ENCODE measurements around the gene C1QTNF12. TPM values are rescaled to one million over a fixed set of nuclear protein-coding genes. Genes with fewer than 3 reads are reported as not detected.

The C1QTNF12 gene, protein sequence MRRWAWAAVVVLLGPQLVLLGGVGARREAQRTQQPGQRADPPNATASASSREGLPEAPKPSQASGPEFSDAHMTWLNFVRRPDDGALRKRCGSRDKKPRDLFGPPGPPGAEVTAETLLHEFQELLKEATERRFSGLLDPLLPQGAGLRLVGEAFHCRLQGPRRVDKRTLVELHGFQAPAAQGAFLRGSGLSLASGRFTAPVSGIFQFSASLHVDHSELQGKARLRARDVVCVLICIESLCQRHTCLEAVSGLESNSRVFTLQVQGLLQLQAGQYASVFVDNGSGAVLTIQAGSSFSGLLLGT
- total RNA-seq: 1.2 TPM in 1 of 2 replicates, not detected in the other
- 1.9 TPM for polyA plus RNA-seq (2012)

- DNase-seq (ENCODE audit: low read depth): no peak
Observed at GRCh38 chr1:1246577-1247340, at the start of gene C1QTNF12. C1QTNF12 (minus strand) TSS chr1:1246722; CDS start chr1:1246690, 32 bp downstream.

DNA sequence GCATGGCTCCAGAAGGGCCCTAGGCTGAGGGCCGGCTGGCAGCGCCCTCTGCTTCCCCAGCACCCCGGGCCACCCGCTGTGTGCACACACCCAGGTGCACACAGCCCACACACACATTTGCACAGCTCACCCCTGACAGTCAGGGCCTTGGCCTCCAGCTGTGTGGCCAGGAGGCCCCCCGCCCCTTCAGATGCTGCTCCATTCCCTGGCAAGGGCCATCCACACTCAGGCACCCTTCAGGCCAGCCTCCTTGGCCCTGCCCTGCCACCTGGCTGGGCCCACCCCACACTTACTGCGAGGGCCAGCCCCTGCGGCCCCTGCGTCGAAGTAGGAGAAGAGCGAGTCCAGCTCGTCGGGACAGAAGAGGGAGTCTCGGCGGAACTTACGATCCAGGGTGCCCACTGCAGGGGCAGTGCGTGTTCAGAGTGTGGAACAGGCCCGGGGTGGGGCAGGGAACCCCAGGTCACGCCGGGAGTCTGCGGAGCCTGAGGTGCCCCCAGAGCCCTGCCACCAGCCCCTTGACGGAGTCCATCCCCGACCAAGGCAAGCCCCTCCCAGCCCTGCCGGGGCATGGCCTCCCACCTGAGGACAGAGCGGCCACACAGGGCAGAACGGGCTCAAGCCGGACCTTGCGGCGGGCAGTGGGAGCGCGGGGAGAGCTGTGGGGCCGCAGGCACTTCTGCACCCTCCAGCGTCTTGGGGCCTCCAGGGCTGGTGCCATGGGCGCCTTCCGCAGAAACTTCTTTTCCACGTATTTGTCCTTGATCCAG lies 48.8 kb upstream of the C1QTNF12 start:
- no peak for DNase-seq (ENCODE audit: low read depth)

DNA sequence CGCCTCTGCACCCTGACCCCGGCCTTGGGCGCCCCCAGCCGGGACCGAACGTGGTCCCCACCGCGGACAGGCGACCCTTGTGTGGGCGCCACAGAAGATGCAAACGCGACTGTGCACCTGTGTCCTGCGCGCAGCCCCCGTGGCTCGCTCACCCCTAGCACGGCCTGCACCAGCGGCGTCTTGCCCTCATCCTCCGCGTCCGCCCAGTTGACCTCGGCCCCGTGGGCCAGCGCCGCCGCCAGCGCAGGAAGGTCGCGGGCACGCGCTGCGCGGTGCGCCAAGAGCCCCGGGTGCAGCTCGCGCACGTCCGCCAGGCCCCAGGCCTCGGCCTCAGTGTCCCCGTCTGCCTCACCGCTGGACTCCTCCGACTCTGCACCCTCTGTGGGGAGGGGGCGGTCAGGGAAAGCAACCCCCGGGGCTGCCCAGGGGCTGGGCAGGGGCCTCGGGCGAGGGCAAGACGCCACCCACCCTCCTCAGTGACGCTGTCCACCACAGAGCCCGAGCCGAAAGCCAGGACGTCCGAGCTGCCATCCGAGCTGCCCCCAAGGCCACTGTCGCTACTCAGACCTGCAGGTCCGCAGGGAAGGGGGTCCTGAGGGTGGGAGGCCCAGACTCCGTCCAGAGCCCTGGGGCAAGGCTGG lies 47.8 kb upstream of the C1QTNF12 start:
- no peak for DNase-seq (ENCODE audit: low read depth)

- no peak for DNase-seq (ENCODE audit: low read depth)
Observed at GRCh38 chr1:1293263-1294249, 47.0 kb upstream of the C1QTNF12 start.

- no peak for DNase-seq (ENCODE audit: low read depth)
Observed at GRCh38 chr1:1292851-1293250, 46.3 kb upstream of the C1QTNF12 start.

GRCh38 chr1:1292442-1292779 lies 45.9 kb upstream of the C1QTNF12 start:
- no peak for DNase-seq (ENCODE audit: low read depth)

GRCh38 chr1:1291548-1292441 lies 45.3 kb upstream of the C1QTNF12 start:
- DNase-seq (ENCODE audit: low read depth): peak; percentile 54

GRCh38 chr1:1291023-1291528 lies 44.6 kb upstream of the C1QTNF12 start:
- peak; percentile 43 for DNase-seq (ENCODE audit: low read depth)

DNA sequence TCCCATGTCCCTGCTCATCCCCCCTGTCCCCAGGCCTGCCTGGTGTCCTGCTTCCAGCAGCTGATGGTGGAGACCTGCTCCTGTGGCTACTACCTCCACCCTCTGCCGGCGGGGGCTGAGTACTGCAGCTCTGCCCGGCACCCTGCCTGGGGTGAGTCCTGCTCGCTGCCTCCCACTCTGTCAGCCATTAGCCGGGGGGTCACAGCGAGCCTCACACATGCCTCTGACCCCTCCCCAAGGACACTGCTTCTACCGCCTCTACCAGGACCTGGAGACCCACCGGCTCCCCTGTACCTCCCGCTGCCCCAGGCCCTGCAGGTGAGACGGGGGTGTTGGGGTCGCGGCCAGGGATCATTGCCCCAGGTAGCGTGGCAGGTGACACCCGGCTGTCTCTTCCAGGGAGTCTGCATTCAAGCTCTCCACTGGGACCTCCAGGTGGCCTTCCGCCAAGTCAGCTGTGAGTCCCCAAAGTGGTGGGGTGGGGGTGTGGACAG lies 43.8 kb upstream of the C1QTNF12 start:
- no peak for DNase-seq (ENCODE audit: low read depth)

- DNase-seq (ENCODE audit: low read depth): no peak
Observed at GRCh38 chr1:1287288-1288110, 41.0 kb upstream of the C1QTNF12 start.

GRCh38 chr1:1286313-1287261 lies 40.1 kb upstream of the C1QTNF12 start:
- no peak for DNase-seq (ENCODE audit: low read depth)

GRCh38 chr1:1285611-1286311 lies 39.2 kb upstream of the C1QTNF12 start:
- DNase-seq (ENCODE audit: low read depth): no peak

DNA sequence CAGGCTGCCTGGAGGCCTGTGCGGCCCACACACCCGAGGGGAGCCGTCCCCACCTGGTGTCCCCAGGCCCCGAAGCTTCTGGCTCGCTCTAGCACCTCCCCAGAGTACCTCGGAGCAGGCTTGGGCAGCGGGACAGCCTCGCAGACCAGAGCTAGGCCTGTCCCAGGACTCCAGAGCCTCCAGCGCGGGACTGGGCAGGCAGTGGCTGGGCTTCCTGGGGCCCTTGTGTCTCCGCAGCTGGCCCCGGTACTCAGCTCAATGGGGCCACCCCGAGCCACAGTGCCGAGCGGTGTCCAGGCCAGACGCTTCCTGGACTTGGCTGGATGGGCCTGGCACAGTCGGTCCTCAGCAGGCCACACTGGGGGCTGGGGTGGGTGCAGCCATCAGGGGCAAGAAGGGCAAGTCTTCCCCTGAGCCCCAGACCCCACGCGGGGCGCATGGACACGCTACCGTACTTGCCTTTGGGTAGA lies 38.6 kb upstream of the C1QTNF12 start:
- DNase-seq (ENCODE audit: low read depth): no peak

DNA sequence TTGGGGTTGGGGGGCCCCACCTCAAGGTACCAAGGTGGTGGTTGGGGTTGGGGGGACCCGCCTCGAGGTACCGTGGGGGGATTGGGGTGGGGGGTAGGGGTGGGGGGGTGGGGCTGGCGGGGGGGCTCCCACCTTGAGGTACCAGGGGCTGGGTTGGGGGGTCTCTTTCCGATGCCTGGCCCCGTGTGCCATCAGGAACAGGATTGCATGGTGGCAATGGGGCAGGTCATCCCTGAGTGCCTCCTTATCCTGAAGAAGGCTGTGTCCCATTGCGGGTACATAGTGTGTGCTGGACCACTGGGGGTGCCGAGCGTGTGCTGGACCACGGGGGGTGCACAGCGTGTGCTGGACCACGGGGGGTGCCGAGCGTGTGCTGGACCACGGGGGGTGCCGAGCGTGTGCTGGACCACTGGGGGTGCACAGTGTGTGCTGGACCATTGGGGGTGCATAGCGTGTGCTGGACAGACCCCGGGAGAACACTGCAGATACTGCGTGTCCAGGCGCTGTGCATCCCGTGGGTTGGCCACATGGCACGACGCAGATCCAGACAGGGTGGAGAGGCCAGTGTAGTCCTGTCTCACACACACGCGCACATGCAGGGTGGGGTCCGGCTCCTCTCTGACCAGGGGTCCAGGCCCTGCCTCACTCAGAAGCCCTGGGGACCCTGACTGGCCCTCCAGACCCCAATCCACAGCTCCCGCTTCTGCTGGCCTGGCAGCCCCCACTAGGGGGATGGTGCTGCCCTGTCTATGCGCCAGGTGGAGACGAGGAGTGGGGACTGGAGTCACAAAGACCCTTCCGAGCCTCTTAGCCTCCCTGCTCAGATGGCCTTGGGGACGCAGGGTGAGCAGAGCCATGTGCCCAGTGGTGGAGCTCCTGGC lies 37.9 kb upstream of the C1QTNF12 start:
- no peak for DNase-seq (ENCODE audit: low read depth)

GRCh38 chr1:1283821-1284220 lies 37.3 kb upstream of the C1QTNF12 start:
- no peak for DNase-seq (ENCODE audit: low read depth)

Measured in myocyte (in vitro differentiated cells).